NT2/D1 (cell line): ENCODE data around the gene DCUN1D2.

ENCODE experiments used
- SUZ12 ChIP-seq: IDR thresholded peaks from 2 replicates; pipeline ENCODE4 v1.6.1; 2011; ENCODE audit not compliant: insufficient read length, insufficient read depth; ENCODE audit errors: extremely low read depth
- ZNF274 ChIP-seq: IDR thresholded peaks from 2 replicates; pipeline ENCODE4 v1.6.1; 2011; ENCODE audit warnings: mild to moderate bottlenecking, low read depth, low read length

DNA sequence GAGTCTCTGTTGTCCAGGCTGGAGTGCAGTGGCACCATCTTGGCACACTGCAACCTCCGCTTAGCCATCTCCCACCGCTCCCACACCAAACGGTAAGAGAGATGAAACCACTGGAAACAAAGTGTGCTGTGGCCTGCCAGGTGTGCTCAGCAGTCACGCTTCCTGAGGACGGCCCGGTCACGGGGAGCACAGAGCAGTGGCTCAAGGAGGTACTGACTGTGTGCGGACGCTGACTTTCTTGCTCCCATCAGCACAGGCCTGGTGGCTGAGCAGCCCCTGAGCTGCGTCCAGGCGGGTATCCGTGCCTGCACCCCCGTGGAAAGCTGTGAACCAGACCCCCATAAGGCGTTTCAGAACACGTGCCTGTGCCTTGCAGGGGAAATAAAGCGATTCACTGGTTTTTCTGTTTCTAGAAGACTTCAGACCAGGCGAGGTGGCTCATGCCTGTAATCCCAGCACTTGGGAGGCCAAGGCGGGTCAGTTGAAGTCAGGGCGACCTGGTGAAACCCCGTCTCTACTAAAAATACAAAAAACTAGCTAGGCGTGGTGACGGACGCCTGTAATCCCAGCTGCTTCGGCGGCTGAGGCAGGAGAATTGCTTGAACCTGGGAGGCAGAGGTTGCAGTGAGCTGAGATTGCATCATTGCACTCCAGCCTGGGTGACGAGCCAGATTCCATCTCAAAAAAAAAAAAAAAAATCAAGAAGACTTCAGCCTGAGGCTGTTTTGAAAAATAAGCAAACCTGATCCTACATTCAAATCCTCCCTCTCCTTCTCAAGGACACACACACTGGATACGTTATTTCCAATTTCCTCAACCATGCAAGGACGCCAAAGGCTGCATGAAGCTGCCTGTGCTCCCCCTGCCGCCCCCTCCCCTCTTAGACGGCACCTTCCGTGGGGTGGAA lies 62.7 kb downstream of the DCUN1D2 start:
- TF ChIP-seq SUZ12 = no peak
- TF ChIP-seq ZNF274 = no peak
